ENCODE results near the gene LRP6. TPM values are rescaled to one million over a fixed set of nuclear protein-coding genes. Genes with fewer than 3 reads are reported as not detected.

LRP6 gene
- total RNA-seq, 1 donor from 2014 or later = 55.8 TPM

- no peaks in the 10 kb centered on the region for H3K27me3 ChIP-seq
- intact Hi-C loops (cut with DNase I) = no loop called here
- peaks cover 12% of the 10 kb centered on the region for H3K4me1 ChIP-seq
- H3K27ac ChIP-seq = no peak overlapping the region
- no peak for DNase-seq
- no peaks in the 10 kb centered on the region for H3K9me3 ChIP-seq
- ATAC-seq = no peak
- H3K4me3 ChIP-seq = no peak overlapping the region
- no peaks in the 10 kb centered on the region for H3K36me3 ChIP-seq
- TF ChIP-seq, protein P1, sequence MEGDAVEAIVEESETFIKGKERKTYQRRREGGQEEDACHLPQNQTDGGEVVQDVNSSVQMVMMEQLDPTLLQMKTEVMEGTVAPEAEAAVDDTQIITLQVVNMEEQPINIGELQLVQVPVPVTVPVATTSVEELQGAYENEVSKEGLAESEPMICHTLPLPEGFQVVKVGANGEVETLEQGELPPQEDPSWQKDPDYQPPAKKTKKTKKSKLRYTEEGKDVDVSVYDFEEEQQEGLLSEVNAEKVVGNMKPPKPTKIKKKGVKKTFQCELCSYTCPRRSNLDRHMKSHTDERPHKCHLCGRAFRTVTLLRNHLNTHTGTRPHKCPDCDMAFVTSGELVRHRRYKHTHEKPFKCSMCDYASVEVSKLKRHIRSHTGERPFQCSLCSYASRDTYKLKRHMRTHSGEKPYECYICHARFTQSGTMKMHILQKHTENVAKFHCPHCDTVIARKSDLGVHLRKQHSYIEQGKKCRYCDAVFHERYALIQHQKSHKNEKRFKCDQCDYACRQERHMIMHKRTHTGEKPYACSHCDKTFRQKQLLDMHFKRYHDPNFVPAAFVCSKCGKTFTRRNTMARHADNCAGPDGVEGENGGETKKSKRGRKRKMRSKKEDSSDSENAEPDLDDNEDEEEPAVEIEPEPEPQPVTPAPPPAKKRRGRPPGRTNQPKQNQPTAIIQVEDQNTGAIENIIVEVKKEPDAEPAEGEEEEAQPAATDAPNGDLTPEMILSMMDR (IDR thresholded peaks at IDR 0.05) = no peak
Measured at GRCh38 chr12:12210983-12211382, 55.9 kb downstream of the LRP6 start.

- Histone ChIP-seq H3K27ac (no peak overlapping the region), H3K4me3 (no peak overlapping the region), H3K27me3 (no peaks in the 10 kb centered on the region), H3K9me3 (no peaks in the 10 kb centered on the region), H3K36me3 (no peaks in the 10 kb centered on the region), H3K4me1 (peaks cover 12% of the 10 kb centered on the region)
- ATAC-seq = no peak
- no peak for DNase-seq
- intact Hi-C loops (cut with DNase I) = no loop called here
- TF ChIP-seq, protein P1 (IDR thresholded peaks at IDR 0.05) = no peak
Measured at GRCh38 chr12:12210416-12210815, 56.4 kb downstream of the LRP6 start.

DNA sequence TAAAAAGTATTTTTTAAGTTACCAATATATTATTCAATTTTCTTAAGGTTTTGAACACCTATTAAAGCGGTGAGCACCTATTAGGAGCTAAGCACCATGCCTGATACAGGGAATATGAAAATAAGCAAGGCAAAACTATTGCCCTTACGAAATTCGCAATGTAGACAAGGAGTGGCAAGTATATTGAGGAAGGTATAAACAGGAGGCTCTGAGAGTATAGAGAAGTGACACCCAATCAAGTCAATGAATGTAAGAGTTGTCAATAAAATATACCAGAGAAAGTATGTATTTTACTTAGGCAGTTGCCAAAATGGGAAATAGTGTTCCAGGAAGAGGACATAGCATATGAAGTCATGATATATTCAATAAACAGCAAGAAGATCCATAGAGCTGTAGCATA lies 57.2 kb downstream of the LRP6 start:
- peaks cover 9% of the 10 kb centered on the region for H3K4me1 ChIP-seq
- DNase-seq (no peak), ATAC-seq (no peak)
- H3K4me3 ChIP-seq = no peak overlapping the region
- H3K27ac ChIP-seq = no peak overlapping the region
- H3K36me3 ChIP-seq = no peaks in the 10 kb centered on the region
- no peaks in the 10 kb centered on the region for H3K27me3 ChIP-seq
- intact Hi-C loops (cut with DNase I) = no loop called here
- no peaks in the 10 kb centered on the region for H3K9me3 ChIP-seq
- TF ChIP-seq, protein P1 (IDR thresholded peaks at IDR 0.05) = no peak

GRCh38 chr12:12209043-12209442 lies 57.8 kb downstream of the LRP6 start:
- Histone ChIP-seq H3K9me3 (no peaks in the 10 kb centered on the region), H3K4me1 (peaks cover 3% of the 10 kb centered on the region), H3K27ac (no peak overlapping the region), H3K4me3 (no peak overlapping the region), H3K27me3 (no peaks in the 10 kb centered on the region), H3K36me3 (no peaks in the 10 kb centered on the region)
- intact Hi-C loops (cut with DNase I) = no loop called here
- TF ChIP-seq, protein P1 (IDR thresholded peaks at IDR 0.05) = no peak
- DNase-seq (no peak), ATAC-seq (no peak)

DNA sequence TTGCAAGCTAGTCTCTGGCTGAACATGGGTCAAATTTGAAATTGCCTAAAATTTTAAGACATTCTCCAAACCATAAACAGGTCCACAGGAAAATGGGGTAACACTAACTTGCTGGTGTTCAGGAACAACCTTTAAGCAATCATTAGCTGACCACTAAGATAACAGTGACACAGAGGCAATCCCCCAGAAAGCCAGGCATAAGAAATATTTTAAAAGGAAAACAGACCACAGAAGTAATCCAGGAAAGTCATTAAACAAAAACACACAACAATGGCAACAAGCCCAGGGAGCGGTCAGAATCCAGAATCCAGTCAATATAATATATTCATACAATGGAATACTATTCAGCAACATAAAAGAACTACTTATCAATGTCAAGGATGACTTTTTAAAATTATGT lies 59.1 kb downstream of the LRP6 start:
- no peak for DNase-seq
- H3K4me3 ChIP-seq = no peak overlapping the region
- ATAC-seq = no peak
- H3K27ac ChIP-seq = no peak overlapping the region
- TF ChIP-seq, protein P1 (IDR thresholded peaks at IDR 0.05) = no peak
- intact Hi-C loops (cut with DNase I) = no loop called here
- H3K27me3 ChIP-seq = no peaks in the 10 kb centered on the region
- no peaks in the 10 kb centered on the region for H3K36me3 ChIP-seq
- H3K4me1 ChIP-seq = peaks cover 3% of the 10 kb centered on the region
- H3K9me3 ChIP-seq = no peaks in the 10 kb centered on the region

DNA sequence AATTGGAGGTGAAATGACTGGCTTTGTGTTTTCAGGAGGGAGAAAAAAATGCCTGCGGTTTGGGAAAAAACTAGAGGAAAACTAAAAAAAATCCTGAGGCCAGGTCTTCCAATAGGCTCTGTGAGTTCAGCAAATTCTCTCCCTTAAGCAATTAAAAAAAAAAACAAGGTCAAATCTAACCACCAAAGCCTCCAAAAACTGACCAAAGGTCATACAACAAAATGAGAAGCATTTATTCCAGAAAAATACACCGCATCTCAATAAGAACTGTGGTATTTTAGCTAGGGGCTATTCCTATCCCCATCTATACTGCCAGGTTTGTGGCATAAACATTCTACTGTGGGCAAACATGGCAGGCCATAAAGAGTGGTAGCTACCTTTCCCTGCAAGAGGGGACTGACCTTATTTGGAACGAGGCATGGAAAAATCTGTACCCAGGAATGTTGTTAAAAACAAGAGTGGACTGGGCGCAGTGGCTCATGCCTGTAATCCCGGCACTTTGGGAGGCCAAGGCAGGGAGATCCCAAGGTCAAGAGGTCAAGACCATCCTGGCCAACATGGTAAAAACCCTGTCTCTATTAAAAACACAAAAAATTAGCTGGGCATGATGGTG lies 60.0 kb downstream of the LRP6 start:
- TF ChIP-seq, protein P1 (IDR thresholded peaks at IDR 0.05) = no peak

More for the DNA sequence above, 60.0 kb downstream of the LRP6 start:
- Histone ChIP-seq H3K4me3 (no peak overlapping the region), H3K9me3 (no peaks in the 10 kb centered on the region), H3K4me1 (peaks cover 3% of the 10 kb centered on the region), H3K36me3 (no peaks in the 10 kb centered on the region), H3K27me3 (no peaks in the 10 kb centered on the region), H3K27ac (no peak overlapping the region)
- no peak for ATAC-seq
- intact Hi-C loops (cut with DNase I) = no loop called here
- DNase-seq = no peak
